ENCODE measurements around the gene ARMC2. TPM values are rescaled to one million over a fixed set of nuclear protein-coding genes. Genes with fewer than 3 reads are reported as not detected.

ARMC2 gene
- total and polyA plus RNA-seq, 8 donors, result 0.46 to 13.4 (median 2.3) TPM; not detected in 1

DNA sequence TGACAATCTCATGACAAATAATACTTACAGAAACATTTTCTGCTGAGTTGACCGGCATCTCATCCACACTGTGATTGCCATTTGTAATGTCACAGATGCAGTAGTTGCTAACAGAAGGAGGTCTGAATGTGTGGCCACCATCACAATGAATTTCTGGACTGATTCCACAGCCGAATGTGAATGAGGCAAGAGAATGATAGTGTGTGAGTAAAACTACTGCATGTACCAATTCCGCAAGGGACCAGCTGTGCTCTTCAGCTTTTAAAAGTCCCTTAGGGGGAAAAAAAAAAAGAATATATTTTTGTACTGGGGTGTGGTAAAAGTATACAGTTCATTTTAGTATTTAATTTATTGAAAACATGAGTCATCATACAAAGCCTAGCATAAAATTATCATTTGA is 150.3 kb downstream of the ARMC2 start:
- Histone ChIP-seq H3K27ac (no peak overlapping the region), H3K9me3 (no peaks in the 10 kb centered on the region), H3K4me1 (peaks cover 35 to 71% (median 43%) of the 10 kb centered on the region in 4 donors), H3K27me3 (no peaks in the 10 kb centered on the region), H3K36me3 (peaks cover 16 to 72% (median 72%) of the 10 kb centered on the region in 4 donors), H3K4me3 (no peak overlapping the region)
- WGBS, 5 donors, result 84 to 88% (median 88%) methylated on average over 3 of the region's 3 CpGs
- TF ChIP-seq POLR2A (IDR thresholded peaks at IDR 0.05) (no peak), POLR2AphosphoS5 (IDR thresholded peaks at IDR 0.05) (no peak), EP300 (IDR thresholded peaks at IDR 0.05) (no peak)
- TF ChIP-seq, protein P1, sequence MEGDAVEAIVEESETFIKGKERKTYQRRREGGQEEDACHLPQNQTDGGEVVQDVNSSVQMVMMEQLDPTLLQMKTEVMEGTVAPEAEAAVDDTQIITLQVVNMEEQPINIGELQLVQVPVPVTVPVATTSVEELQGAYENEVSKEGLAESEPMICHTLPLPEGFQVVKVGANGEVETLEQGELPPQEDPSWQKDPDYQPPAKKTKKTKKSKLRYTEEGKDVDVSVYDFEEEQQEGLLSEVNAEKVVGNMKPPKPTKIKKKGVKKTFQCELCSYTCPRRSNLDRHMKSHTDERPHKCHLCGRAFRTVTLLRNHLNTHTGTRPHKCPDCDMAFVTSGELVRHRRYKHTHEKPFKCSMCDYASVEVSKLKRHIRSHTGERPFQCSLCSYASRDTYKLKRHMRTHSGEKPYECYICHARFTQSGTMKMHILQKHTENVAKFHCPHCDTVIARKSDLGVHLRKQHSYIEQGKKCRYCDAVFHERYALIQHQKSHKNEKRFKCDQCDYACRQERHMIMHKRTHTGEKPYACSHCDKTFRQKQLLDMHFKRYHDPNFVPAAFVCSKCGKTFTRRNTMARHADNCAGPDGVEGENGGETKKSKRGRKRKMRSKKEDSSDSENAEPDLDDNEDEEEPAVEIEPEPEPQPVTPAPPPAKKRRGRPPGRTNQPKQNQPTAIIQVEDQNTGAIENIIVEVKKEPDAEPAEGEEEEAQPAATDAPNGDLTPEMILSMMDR (IDR thresholded peaks at IDR 0.05), result no peak
- intact Hi-C loops (cut with DNase I; ENCODE audit: low total_unique reads), result no loop called here
- DNase-seq, result no peak

DNA sequence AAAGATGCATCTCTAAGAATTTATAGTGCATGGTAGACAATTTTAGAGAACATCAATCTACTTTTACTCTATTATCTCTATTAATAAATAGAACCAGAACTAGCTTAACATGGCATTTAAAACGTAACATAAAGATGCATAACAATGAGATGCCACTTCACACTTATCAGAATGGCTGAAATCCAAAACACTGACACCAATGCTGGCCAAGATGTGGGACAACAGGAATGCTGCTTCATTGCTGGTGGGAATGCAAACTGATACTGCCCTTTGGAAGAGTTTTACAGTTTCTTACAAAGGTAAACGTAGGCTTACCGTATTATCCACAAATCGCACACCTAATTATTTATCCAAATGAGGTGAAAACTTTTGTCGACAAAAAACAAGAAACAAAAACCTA is 151.2 kb downstream of the ARMC2 start:
- H3K36me3 ChIP-seq, result peaks cover 11 to 63% (median 62%) of the 10 kb centered on the region in 4 donors

DNA sequence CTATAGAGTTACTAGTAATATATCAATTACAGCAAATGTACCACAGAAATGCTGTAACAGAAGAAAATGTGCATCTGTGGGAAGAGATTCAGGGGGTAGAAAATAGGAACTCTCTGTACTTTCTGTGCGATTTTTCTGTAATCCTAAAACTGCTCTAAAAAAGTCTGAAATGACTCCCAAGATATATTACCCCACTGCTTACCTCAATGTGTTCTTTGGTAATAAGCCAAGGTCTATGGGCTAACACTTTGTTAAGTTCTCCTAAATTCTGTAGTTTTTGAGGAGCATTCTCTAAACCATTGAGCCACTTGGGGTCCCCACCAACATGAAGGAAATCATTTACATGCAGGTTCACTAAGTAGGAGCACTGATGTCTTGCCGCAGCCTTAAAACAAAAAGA is 152.1 kb downstream of the ARMC2 start:
- Histone ChIP-seq H3K4me3 (no peak overlapping the region), H3K36me3 (peaks cover 11 to 57% (median 54%) of the 10 kb centered on the region in 4 donors), H3K9me3 (no peaks in the 10 kb centered on the region), H3K4me1 (peaks cover 46 to 87% (median 58%) of the 10 kb centered on the region in 4 donors), H3K27me3 (no peaks in the 10 kb centered on the region), H3K27ac (peak overlapping the region in 2 of 5 donors; percentile 78 to 93)
- DNase-seq, result no peak
- TF ChIP-seq, protein P1 (IDR thresholded peaks at IDR 0.05), result no peak
- TF ChIP-seq POLR2A (IDR thresholded peaks at IDR 0.05) (no peak), EP300 (IDR thresholded peaks at IDR 0.05) (no peak), POLR2AphosphoS5 (IDR thresholded peaks at IDR 0.05) (no peak)
- 46 to 82% (median 57%) methylated on average over 2 of the region's 2 CpGs for WGBS, 5 donors
- intact Hi-C loops (cut with DNase I; ENCODE audit: low total_unique reads), result loop anchor here (10.0 kb wide), 1 partner anchor 65 kb away; no protein-coding TSS in a partner anchor

More for the DNA sequence above, 151.2 kb downstream of the ARMC2 start:
- H3K27me3 ChIP-seq, result no peaks in the 10 kb centered on the region
- no peak overlapping the region for H3K4me3 ChIP-seq
- intact Hi-C loops (cut with DNase I; ENCODE audit: low total_unique reads), result no loop called here
- WGBS, 5 donors, result 64 to 76% (median 75%) methylated on average over 5 of the region's 5 CpGs
- H3K4me1 ChIP-seq, result peaks cover 42 to 81% (median 53%) of the 10 kb centered on the region in 4 donors
- no peak for TF ChIP-seq EP300 (IDR thresholded peaks at IDR 0.05)
- TF ChIP-seq POLR2AphosphoS5 (IDR thresholded peaks at IDR 0.05), result no peak
- no peak for TF ChIP-seq POLR2A (IDR thresholded peaks at IDR 0.05)
- TF ChIP-seq, protein P1 (IDR thresholded peaks at IDR 0.05), result no peak
- DNase-seq, result no peak
- H3K9me3 ChIP-seq, result no peaks in the 10 kb centered on the region
- peak overlapping the region in 2 of 5 donors; percentile 78 to 93 for H3K27ac ChIP-seq

DNA sequence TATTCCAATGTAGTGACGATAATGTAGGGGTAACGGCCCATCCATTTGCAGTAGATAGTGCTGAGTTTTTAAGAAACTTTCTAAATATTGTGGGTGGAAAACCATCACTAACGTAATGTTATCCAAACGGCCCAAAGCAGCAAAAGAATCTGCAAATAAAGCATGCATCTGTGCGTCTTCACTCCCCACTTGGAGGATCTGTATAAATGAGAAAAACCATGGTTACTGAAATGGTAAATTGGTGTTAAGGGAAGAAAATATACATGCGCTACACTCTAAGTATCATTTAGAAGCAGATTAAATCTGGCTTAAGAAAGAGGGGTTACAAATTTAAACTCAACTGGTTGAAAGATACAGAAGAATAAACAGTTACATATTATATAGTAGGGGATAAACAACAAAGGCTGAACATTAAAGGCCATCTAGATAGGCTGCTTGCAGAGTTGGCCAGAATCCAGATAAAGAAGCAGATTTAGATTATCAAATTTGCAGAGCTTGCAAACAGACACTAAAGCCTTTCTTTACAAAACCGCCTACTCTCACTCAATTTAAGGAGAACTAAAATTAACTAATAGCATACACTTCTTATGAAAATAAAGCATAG is 153.2 kb downstream of the ARMC2 start:
- no peaks in the 10 kb centered on the region for H3K27me3 ChIP-seq
- H3K36me3 ChIP-seq, result peaks cover 11 to 49% (median 45%) of the 10 kb centered on the region in 4 donors
- peak overlapping the region in 1 of 4 donors; percentile 17 for H3K4me3 ChIP-seq
- peak in 1 of 2 donors; percentile 62 for DNase-seq
- H3K9me3 ChIP-seq, result no peaks in the 10 kb centered on the region
- H3K4me1 ChIP-seq, result peaks cover 42 to 88% (median 65%) of the 10 kb centered on the region in 4 donors
- 23 to 41% (median 24%) methylated on average over 7 of the region's 7 CpGs for WGBS, 5 donors
- H3K27ac ChIP-seq, result peak overlapping the region in 4 of 5 donors; percentile 54 to 93 (median 77)
- intact Hi-C loops (cut with DNase I; ENCODE audit: low total_unique reads), result loop anchor here (10.0 kb wide), 1 partner anchor 63 kb away; no protein-coding TSS in a partner anchor
- TF ChIP-seq EP300 (IDR thresholded peaks at IDR 0.05) (no peak), POLR2A (IDR thresholded peaks at IDR 0.05) (no peak), POLR2AphosphoS5 (IDR thresholded peaks at IDR 0.05) (no peak)
- TF ChIP-seq, protein P1 (IDR thresholded peaks at IDR 0.05), result no peak
